GM12878 (cell line): Measurements from ENCODE around the gene KCTD19. TPM values are rescaled to one million over a fixed set of nuclear protein-coding genes. Genes with fewer than 3 reads are reported as not detected.

Source experiments
- ATAC-seq: fragments of 200-7000 bp; cut with Tn5 transposase; 3 replicates; pipeline ENCODE4 v1.9.1; 2020; ENCODE audit warnings: mild to moderate bottlenecking, moderate library complexity
- BruUV-seq: library from RNA; stranded (reverse); fragments of 400-500 nt; replicated peaks from 2 replicates; lab custom pipeline; 2021; lab: Mats Ljungman, UMichigan
- CTCF ChIA-PET: fragments of 300-600 bp; sonication (Branson Sonifier 250); formaldehyde crosslinking; extraction: SDS; loops from one replicate; lab custom pipeline; 2021; ENCODE audit warnings: inconsistent platforms; lab: Yijun Ruan, JAX
- POLR2A ChIA-PET: fragments of 350-600 bp; formaldehyde crosslinking; extraction: SDS; loops from one replicate; lab custom pipeline; 2021; ENCODE audit warnings: inconsistent platforms; lab: Charles Lee
- RAD21 ChIA-PET: fragments of 300-600 bp; sonication (Branson Sonifier 250); formaldehyde crosslinking; loops from one replicate; lab custom pipeline; 2023; ENCODE audit warnings: antibody characterized with exemption; ENCODE audit not compliant: unreplicated experiment; lab: Charles Lee
- SMC1A ChIA-PET: fragments of 300-600 bp; sonication (Branson Sonifier 250); formaldehyde crosslinking; loops from one replicate; lab custom pipeline; 2023; ENCODE audit not compliant: unreplicated experiment, uncharacterized antibody; lab: Charles Lee
- DNase-seq: peaks from one replicate; pipeline ENCODE4 v3.0.0-alpha.2; 2011; ENCODE audit warnings: low read depth, low spot score
- FAIRE-seq: peaks from 3 replicates; lab custom pipeline; 2011; peaks lifted over from hg19 to GRCh38; lab: Jason Lieb, UNC
- H2AFZ ChIP-seq: 2 replicates; pipeline ENCODE4 v1.6.0; 2011; ENCODE audit warnings: low read depth, low read length, control low read depth; ENCODE audit not compliant: control insufficient read depth
- H3K27ac ChIP-seq: 2 replicates; pipeline ENCODE4 v1.5.1; 2011; ENCODE audit warnings: control low read depth; ENCODE audit not compliant: control insufficient read depth, insufficient read depth
- H3K27me3 ChIP-seq, 2 experiments: replicated peaks in 1 of 2; 2 replicates each; pipeline versions ENCODE4 v1.6.0 to v1.6.1; 2011; ENCODE audit warnings: low read length in 1 of 2; ENCODE audit not compliant: control insufficient read depth in 2 of 2, insufficient read depth in 2 of 2
- H3K36me3 ChIP-seq, 2 experiments: 2 replicates each; pipeline ENCODE4 v1.5.1; 2011; ENCODE audit warnings: low read length in 1 of 2; ENCODE audit not compliant: control insufficient read depth in 2 of 2, insufficient read depth in 2 of 2
- H3K4me1 ChIP-seq: 2 replicates; pipeline ENCODE4 v1.6.1; 2011; ENCODE audit warnings: mild to moderate bottlenecking, low read length, moderate library complexity, mixed read lengths; ENCODE audit not compliant: control insufficient read depth, insufficient read depth
- H3K4me2 ChIP-seq: 2 replicates; pipeline ENCODE4 v1.6.0; 2011; ENCODE audit warnings: control low read depth; ENCODE audit not compliant: control insufficient read depth, insufficient read depth
- H3K4me3 ChIP-seq: fragments of 200-600 bp; sonication (generic); 2 replicates; pipeline ENCODE4 v1.5.1; 2016
- H3K79me2 ChIP-seq: 2 replicates; pipeline ENCODE4 v1.6.0; 2011; ENCODE audit warnings: low read length; ENCODE audit not compliant: control insufficient read depth, insufficient read depth
- H3K9ac ChIP-seq: 2 replicates; pipeline ENCODE4 v1.8.0; 2011; ENCODE audit warnings: low read length, control low read depth, mixed read lengths; ENCODE audit not compliant: control insufficient read depth, insufficient read depth
- H3K9me3 ChIP-seq: replicated peaks from 3 replicates; pipeline ENCODE4 v1.5.1; 2011; ENCODE audit warnings: mild to moderate bottlenecking, low read length; ENCODE audit not compliant: control insufficient read depth, insufficient read depth
- H4K20me1 ChIP-seq: 2 replicates; pipeline ENCODE4 v1.6.0; 2011; ENCODE audit not compliant: control insufficient read depth, insufficient read depth
- ASH2L ChIP-seq: fragments of 300-600, 200-600 bp; sonication (generic); IDR thresholded peaks from 2 replicates; pipeline ENCODE4 v1.6.1; 2017; ENCODE audit warnings: low read depth, mild to moderate bottlenecking, borderline replicate concordance
- BCL11A ChIP-seq: IDR thresholded peaks from 2 replicates; pipeline ENCODE4 v1.6.1; 2011; ENCODE audit warnings: low read depth, low read length
- CBX3 ChIP-seq: fragments of 200-600 bp; sonication (generic); IDR thresholded peaks from 2 replicates; pipeline ENCODE4 v1.6.1; 2016; ENCODE audit warnings: low read depth, borderline replicate concordance
- HDGF ChIP-seq: fragments of 450-650 bp; IDR thresholded peaks from 2 replicates; pipeline ENCODE4 v1.6.1; 2016; ENCODE audit warnings: antibody characterized with exemption
- MYC ChIP-seq: IDR thresholded peaks from 2 replicates; pipeline ENCODE4 v1.6.1; 2011; ENCODE audit warnings: mild to moderate bottlenecking, low read length, moderate library complexity, inconsistent platforms; ENCODE audit not compliant: insufficient read depth, insufficient replicate concordance, insufficient read length, severe bottlenecking
- NR2C1 ChIP-seq: fragments of 450-650 bp; IDR thresholded peaks from 2 replicates; pipeline ENCODE4 v1.6.1; 2017; ENCODE audit warnings: antibody characterized with exemption, mild to moderate bottlenecking, moderate library complexity
- SMARCA5 ChIP-seq: fragments of 450-650 bp; IDR thresholded peaks from 2 replicates; pipeline ENCODE4 v1.6.1; 2017; ENCODE audit warnings: mild to moderate bottlenecking
- SRF ChIP-seq, 2 experiments: IDR thresholded peaks; 2 replicates each; pipeline ENCODE4 v1.6.1; 2011; ENCODE audit warnings: low read depth in 2 of 2, low read length in 2 of 2, mild to moderate bottlenecking in 1 of 2, moderate library complexity in 1 of 2
- TCF12 ChIP-seq: IDR thresholded peaks from 2 replicates; pipeline ENCODE4 v1.6.1; 2011; ENCODE audit warnings: low read depth, mild to moderate bottlenecking, low read length
- ZNF207 ChIP-seq: fragments of 450-650 bp; IDR thresholded peaks from 2 replicates; pipeline ENCODE4 v1.6.1; 2014; ENCODE audit warnings: antibody characterized with exemption, mild to moderate bottlenecking, borderline replicate concordance
- WGBS: methylation state at CpG from one replicate; pipeline ENCODE4 v1.1.6; 2016; ENCODE audit warnings: low lambda C conversion rate; ENCODE audit not compliant: insufficient replicate concordance, insufficient coverage; ENCODE audit errors: missing lambda C conversion rate; 5-methylcytosine and 5-hydroxymethylcytosine counted together
- in situ Hi-C: fragments of 300-500 bp; cut with MboI; formaldehyde crosslinking; loops from 9 replicates; pipeline ENCODE4 v1.14.3; 2018; ENCODE audit warnings: mixed read lengths
- intact Hi-C: fragments of 100-400 bp; cut with micrococcal nuclease; formaldehyde crosslinking; loops from one replicate; pipeline ENCODE4 v1.14.2; 2022; ENCODE audit not compliant: unreplicated experiment
- polyA plus RNA-seq, 11 experiments: library from polyadenylated mRNA; depleted of rRNA in 4 of 11; unstranded in 6 of 11; stranded (reverse) in 5 of 11; fragments of >200 nt; fragmentation: Nextera tagmentation in 4 of 11; fragmentation: Illumina TruSeq in 1 of 11; extraction: Ambion mirVana in 4 of 11; extraction: Trizol in 1 of 11; gene quantifications; 1 replicate in 1 of 11; 2 replicates in 10 of 11; pipeline versions ENCODE4 v1.2.1 to v1.2.3, GENCODE V29; 2011 to 2016; ENCODE audit warnings: inconsistent platforms in 2 of 11, missing spikeins in 2 of 11, low read depth in 1 of 11
- total RNA-seq, 4 experiments: library from RNA; depleted of rRNA in 3 of 4; stranded (reverse); fragments of >200 nt in 3 of 4; fragmentation: Illumina TruSeq in 1 of 4; extraction: Trizol in 1 of 4; gene quantifications; 2 replicates each; pipeline versions ENCODE4 v1.2.1 to v1.2.3, GENCODE V29; 2013 to 2021
- TF ChIP-seq, protein P1 (sequence below): fragments of 450-650 bp; formaldehyde crosslinking; IDR thresholded peaks from 2 replicates; pipeline ENCODE4 v1.4.0; 2022; ENCODE audit warnings: mild to moderate bottlenecking, moderate library complexity

Gene KCTD19
- total and polyA plus RNA-seq, 10 of the 15 experiments (the other 5 are each of a cell fraction or from before 2014, with no cell fraction given): 1.6 to 8.9 (median 3.9) TPM

DNA sequence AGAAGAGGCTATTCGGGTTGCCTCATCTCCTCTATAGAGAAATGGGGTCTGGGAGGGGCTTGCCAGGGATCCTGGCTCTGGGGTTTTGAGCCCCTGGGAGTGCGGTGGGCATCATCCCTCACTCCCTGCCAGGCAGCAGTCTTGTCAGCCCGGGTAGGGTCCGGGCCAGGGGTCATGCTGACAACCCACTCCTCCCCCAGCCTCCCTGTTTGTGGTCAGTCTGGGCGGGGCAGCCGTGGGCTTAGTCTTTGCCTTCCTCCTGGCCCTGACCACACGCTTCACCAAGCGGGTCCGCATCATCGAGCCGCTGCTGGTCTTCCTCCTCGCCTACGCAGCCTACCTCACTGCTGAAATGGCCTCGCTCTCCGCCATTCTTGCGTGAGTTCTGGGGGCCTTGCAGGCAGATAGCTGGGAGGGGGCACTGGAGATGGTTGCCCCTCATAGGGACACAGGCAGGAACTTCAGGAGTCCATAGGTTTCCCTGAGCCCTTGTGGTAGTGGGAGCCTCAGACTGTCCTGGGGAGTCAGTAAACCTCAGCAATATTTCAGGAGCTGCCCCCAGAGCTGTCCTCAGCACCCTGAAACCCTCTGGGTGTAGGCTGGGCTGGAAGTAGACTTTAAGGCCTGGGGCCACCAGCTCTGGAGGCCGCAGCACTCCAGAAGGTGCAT, 70.9 kb downstream of the KCTD19 start (continued):
- TF ChIP-seq NR2C1: no peak

DNA sequence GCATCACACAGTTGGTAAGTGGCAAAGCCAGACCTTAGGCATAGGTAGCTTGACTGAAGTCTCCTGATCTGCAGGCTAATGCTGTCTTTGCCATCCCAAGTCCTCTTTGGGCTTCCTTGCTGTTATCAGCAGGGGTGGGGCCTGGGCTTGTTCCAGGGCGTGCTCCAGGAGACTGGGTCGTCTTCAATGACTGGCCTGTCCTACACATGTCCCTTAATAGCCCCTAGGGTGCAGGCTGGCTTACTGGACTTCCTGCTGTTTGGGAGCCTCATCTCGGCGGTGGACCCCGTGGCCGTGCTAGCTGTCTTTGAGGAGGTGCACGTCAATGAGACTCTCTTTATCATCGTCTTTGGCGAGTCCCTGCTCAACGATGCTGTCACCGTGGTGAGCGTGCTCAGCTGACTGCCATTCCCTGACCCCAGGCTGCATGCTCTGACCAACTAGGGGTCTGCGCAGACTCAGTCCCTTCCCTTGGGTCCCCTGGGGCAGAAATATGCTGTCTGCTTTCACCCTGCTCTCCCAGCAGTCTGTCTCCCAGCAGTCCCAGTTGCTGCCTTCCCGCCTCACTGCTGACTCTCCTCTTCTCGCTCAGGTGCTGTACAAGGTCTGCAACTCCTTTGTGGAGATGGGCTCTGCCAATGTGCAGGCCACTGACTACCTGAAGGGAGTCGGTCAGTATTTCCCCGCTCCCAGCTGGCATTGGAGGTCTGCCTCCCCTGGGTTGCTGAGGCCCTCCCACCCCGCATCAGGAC, 71.6 kb downstream of the KCTD19 start:
- no peak for FAIRE-seq
- intact Hi-C loops: no loop called here
- in situ Hi-C loops: no loop called here
- CTCF ChIA-PET: no interaction called here
- SMC1A ChIA-PET: no interaction called here
- TF ChIP-seq ZNF207: no peak
- TF ChIP-seq, protein P1, sequence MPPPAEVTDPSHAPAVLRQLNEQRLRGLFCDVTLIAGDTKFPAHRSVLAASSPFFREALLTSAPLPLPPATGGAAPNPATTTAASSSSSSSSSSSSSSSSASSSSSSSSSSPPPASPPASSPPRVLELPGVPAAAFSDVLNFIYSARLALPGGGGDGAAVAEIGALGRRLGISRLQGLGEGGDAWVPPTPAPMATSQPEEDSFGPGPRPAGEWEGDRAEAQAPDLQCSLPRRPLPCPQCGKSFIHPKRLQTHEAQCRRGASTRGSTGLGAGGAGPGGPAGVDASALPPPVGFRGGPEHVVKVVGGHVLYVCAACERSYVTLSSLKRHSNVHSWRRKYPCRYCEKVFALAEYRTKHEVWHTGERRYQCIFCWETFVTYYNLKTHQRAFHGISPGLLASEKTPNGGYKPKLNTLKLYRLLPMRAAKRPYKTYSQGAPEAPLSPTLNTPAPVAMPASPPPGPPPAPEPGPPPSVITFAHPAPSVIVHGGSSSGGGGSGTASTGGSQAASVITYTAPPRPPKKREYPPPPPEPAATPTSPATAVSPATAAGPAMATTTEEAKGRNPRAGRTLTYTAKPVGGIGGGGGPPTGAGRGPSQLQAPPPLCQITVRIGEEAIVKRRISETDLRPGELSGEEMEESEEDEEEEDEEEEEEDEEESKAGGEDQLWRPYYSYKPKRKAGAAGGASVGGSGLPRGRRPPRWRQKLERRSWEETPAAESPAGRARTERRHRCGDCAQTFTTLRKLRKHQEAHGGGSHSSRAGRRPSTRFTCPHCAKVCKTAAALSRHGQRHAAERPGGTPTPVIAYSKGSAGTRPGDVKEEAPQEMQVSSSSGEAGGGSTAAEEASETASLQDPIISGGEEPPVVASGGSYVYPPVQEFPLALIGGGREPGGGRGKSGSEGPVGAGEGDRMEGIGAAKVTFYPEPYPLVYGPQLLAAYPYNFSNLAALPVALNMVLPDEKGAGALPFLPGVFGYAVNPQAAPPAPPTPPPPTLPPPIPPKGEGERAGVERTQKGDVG (CRISPR knock-in tag): no peak
- no peak for TF ChIP-seq BCL11A
- TF ChIP-seq SRF (IDR thresholded peaks at IDR 0.05; ENCODE audit: low read depth in 2 of 2, low read length in 2 of 2): no peak
- TF ChIP-seq ASH2L: no peak
- TF ChIP-seq HDGF: no peak
- TF ChIP-seq CBX3: no peak
- no peak for TF ChIP-seq TCF12
- TF ChIP-seq MYC: no peak
- TF ChIP-seq SMARCA5: no peak
- RAD21 ChIA-PET: no interaction called here
- no peak overlapping the region for H3K27ac ChIP-seq
- no peaks in the 10 kb centered on the region for H3K79me2 ChIP-seq
- POLR2A ChIA-PET: interaction anchor here (0.5 kb wide), 1 partner anchor 125 kb away, joined by 3 read pairs; no protein-coding TSS in a partner anchor
- no peak overlapping the region for H3K4me3 ChIP-seq
- 87% methylated on average over 18 of the region's 18 CpGs for WGBS
- H3K9me3 ChIP-seq: no peaks in the 10 kb centered on the region
- ATAC-seq: no peak
- BruUV-seq: no TSS peak
- H4K20me1 ChIP-seq: no peaks in the 10 kb centered on the region
- H3K4me1 ChIP-seq: no peaks in the 10 kb centered on the region
- H3K4me2 ChIP-seq: no peak overlapping the region
- H2AFZ ChIP-seq: no peak overlapping the region
- DNase-seq: no peak
- no peak overlapping the region for H3K9ac ChIP-seq
- H3K27me3 ChIP-seq: no peaks in the 10 kb centered on the region
- no peaks in the 10 kb centered on the region; a peak in 1 of 4 replicates for H3K36me3 ChIP-seq
